Posterior vena cava (tissue), 2 donors: ENCODE results near the gene MON2. TPM values are rescaled to one million over a fixed set of nuclear protein-coding genes. Genes with fewer than 3 reads are reported as not detected.
"Not testable (repeated sequence)": the region's sequence is repeated elsewhere in the genome, so short reads cannot be mapped to it uniquely, and the experiment has no call there.

ENCODE experiments used
- DNase-seq: peaks from one replicate; pipeline ENCODE4 v3.0.0-alpha.2; 2020; ENCODE audit warnings: low spot score
- intact Hi-C, 2 donors: fragments of 100-400 bp; cut with DNase I; formaldehyde crosslinking; loops; one replicate each; pipeline versions ENCODE4 v1.14.1 to v1.14.2; 2022 to 2023
- long read RNA-seq, 2 donors: library from polyadenylated mRNA; unstranded; transcript quantifications; one replicate each; pipeline ENCODE4 v2.0.0, GENCODE V29; 2020 to 2021
- total RNA-seq, 2 donors: library from RNA; stranded (reverse); fragmentation: NEBNext Ultra II Directional; extraction: Animal tissue kit (Norgen Biotek cat#: 25700); gene quantifications; one replicate each; pipeline ENCODE4 v1.2.1, GENCODE V29; 2021
- donor health status: DM: yes; HTN: yes; CAD: no.
- donor health status: DM: yes; HTN: yes; CAD: no.

Gene MON2
- total RNA-seq, result 10 to 100 TPM; 53.6 to 59.5 TPM
- long read RNA-seq, donor 1, partial matches to known transcripts, result 5 of 15 reads
- long read RNA-seq, donor 1, other reads (novel, unspliced or antisense), result 9 of 15 reads
- long read RNA-seq, donor 2, partial matches to known transcripts, result 6 of 14 reads
- long read RNA-seq, donor 2, other reads (novel, unspliced or antisense), result 8 of 14 reads

- intact Hi-C loops, result no loop called here
- peak; percentile 96 for DNase-seq
These were observed at the start of gene MON2 for GRCh38 chr12:62466594-62467491. Gene MON2, plus strand, starts transcription at chr12:62466826. Its CDS starts 382 bp downstream, at chr12:62467208.

GRCh38 chr12:62426089-62426488 lies 40.5 kb upstream of the MON2 start:
- intact Hi-C loops, result no loop called here
- no peak for DNase-seq

GRCh38 chr12:62429457-62429856 lies 37.2 kb upstream of the MON2 start:
- intact Hi-C loops, result no loop called here
- no peak for DNase-seq

GRCh38 chr12:62434494-62435302 lies 31.9 kb upstream of the MON2 start:
- intact Hi-C loops, result loop anchor here (10.0 kb wide), 2 partner anchors 360 to 370 kb away; no protein-coding TSS in a partner anchor
- DNase-seq, result no peak

GRCh38 chr12:62435303-62436163 lies 31.1 kb upstream of the MON2 start:
- intact Hi-C loops, result loop anchor here (10.0 kb wide), 2 partner anchors 359 to 369 kb away; no protein-coding TSS in a partner anchor
- DNase-seq, result peak; percentile 85

- intact Hi-C loops, result loop anchor here (10.0 kb wide), 2 partner anchors 359 to 369 kb away; no protein-coding TSS in a partner anchor
- DNase-seq, result no peak
These were observed 30.5 kb upstream of the MON2 start for GRCh38 chr12:62436164-62436503.

GRCh38 chr12:62438098-62438692 lies 28.4 kb upstream of the MON2 start:
- intact Hi-C loops, result loop anchor here (10.0 kb wide), 2 partner anchors 357 to 367 kb away; no protein-coding TSS in a partner anchor
- DNase-seq, result no peak

- intact Hi-C loops, result no loop called here
- no peak for DNase-seq
These were observed 19.7 kb upstream of the MON2 start for GRCh38 chr12:62446754-62447452.

- intact Hi-C loops, result no loop called here
- no peak for DNase-seq
These were observed 18.2 kb upstream of the MON2 start for GRCh38 chr12:62448436-62448835.

- intact Hi-C loops, DNase-seq: not testable (repeated sequence)
These were observed 11.2 kb upstream of the MON2 start for GRCh38 chr12:62455429-62455828.

- no peak for DNase-seq
- intact Hi-C loops, result no loop called here
These were observed 8.0 kb upstream of the MON2 start for GRCh38 chr12:62458626-62459025.

- no peak for DNase-seq
- intact Hi-C loops, result no loop called here
These were observed 6.7 kb upstream of the MON2 start for GRCh38 chr12:62459976-62460375.

GRCh38 chr12:62461171-62461837 lies 5.3 kb upstream of the MON2 start:
- DNase-seq, intact Hi-C loops: not testable (repeated sequence)

- intact Hi-C loops, DNase-seq: not testable (repeated sequence)
These were observed 3.4 kb upstream of the MON2 start for GRCh38 chr12:62463252-62463651.

GRCh38 chr12:62466018-62466593 lies 520 bp upstream of the MON2 start:
- intact Hi-C loops, result no loop called here
- no peak for DNase-seq

- DNase-seq, result no peak
- intact Hi-C loops, result no loop called here
These were observed 1.8 kb downstream of the MON2 start for GRCh38 chr12:62468397-62468796.

- no peak for DNase-seq
- intact Hi-C loops, result no loop called here
These were observed 2.3 kb downstream of the MON2 start for GRCh38 chr12:62468935-62469334.
